Mucosa of descending colon (tissue), 3 donors: ENCODE measurements around the gene ATP5ME. TPM values are rescaled to one million over a fixed set of nuclear protein-coding genes. Genes with fewer than 3 reads are reported as not detected.

ENCODE experiments used
- ATAC-seq: fragments of 200-7000 bp; cut with Tn5 transposase; one replicate; pipeline ENCODE4 v1.9.1; 2020; ENCODE audit warnings: mild to moderate bottlenecking, moderate library complexity
- DNase-seq, 3 donors: peaks; one replicate each; pipeline ENCODE4 v3.0.0-alpha.2; 2020
- H3K36me3 ChIP-seq: fragments of 200-600 bp; one replicate; pipeline ENCODE4 v1.8.0; 2021; ENCODE audit warnings: low read depth, mild to moderate bottlenecking
- H3K4me1 ChIP-seq: fragments of 200-600 bp; one replicate; pipeline ENCODE4 v1.8.0; 2021; ENCODE audit warnings: low read depth, mild to moderate bottlenecking
- H3K4me3 ChIP-seq: fragments of 200-600 bp; one replicate; pipeline ENCODE4 v1.8.0; 2021; ENCODE audit warnings: mild to moderate bottlenecking
- H3K9me3 ChIP-seq: fragments of 200-600 bp; one replicate; pipeline ENCODE4 v1.8.0; 2021; ENCODE audit warnings: mild to moderate bottlenecking
- intact Hi-C, 2 donors: fragments of 100-400 bp; cut with DNase I in 1 of 2; cut with micrococcal nuclease in 1 of 2; formaldehyde crosslinking; loops; one replicate each; pipeline versions ENCODE4 v1.11.0 to v1.11.1; 2022; cut with DNase I, micrococcal nuclease
- total RNA-seq, 3 donors: library from RNA; stranded (reverse); fragmentation: NEBNext Ultra II Directional in 2 of 3; extraction: Animal tissue kit (Norgen Biotek cat#: 25700) in 2 of 3; gene quantifications; one replicate each; pipeline versions ENCODE4 v1.2.1 to v1.2.4, GENCODE V29; 2021 to 2023
- TF ChIP-seq, protein P1 (sequence below): fragments of 200-600 bp; IDR thresholded peaks from one replicate; pipeline ENCODE4 v1.8.0; 2022; ENCODE audit warnings: antibody characterized with exemption, mild to moderate bottlenecking
- donor health status: DM: no; HTN: no; CAD: no; lungs with moderate emphysema.
- donor health status: DM: no; HTN: no; CAD: no.
- donor health status: DM: no; HTN: yes; CAD: no.

The ATP5ME gene
- total RNA-seq, 3 donors from 2014 or later = 330 to 467 (median 399) TPM

- intact Hi-C loops = no loop called here
- TF ChIP-seq, protein P1, sequence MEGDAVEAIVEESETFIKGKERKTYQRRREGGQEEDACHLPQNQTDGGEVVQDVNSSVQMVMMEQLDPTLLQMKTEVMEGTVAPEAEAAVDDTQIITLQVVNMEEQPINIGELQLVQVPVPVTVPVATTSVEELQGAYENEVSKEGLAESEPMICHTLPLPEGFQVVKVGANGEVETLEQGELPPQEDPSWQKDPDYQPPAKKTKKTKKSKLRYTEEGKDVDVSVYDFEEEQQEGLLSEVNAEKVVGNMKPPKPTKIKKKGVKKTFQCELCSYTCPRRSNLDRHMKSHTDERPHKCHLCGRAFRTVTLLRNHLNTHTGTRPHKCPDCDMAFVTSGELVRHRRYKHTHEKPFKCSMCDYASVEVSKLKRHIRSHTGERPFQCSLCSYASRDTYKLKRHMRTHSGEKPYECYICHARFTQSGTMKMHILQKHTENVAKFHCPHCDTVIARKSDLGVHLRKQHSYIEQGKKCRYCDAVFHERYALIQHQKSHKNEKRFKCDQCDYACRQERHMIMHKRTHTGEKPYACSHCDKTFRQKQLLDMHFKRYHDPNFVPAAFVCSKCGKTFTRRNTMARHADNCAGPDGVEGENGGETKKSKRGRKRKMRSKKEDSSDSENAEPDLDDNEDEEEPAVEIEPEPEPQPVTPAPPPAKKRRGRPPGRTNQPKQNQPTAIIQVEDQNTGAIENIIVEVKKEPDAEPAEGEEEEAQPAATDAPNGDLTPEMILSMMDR = no peak
- no peaks in the 10 kb centered on the region for H3K36me3 ChIP-seq
- DNase-seq = no peak
- no peaks in the 10 kb centered on the region for H3K9me3 ChIP-seq
- H3K4me3 ChIP-seq = no peak overlapping the region
- no peak for ATAC-seq
- peaks cover 13% of the 10 kb centered on the region for H3K4me1 ChIP-seq
Observed at GRCh38 chr4:712093-712492, 38.0 kb upstream of the ATP5ME start.

- TF ChIP-seq, protein P1 = no peak
- peaks cover 17% of the 10 kb centered on the region for H3K4me1 ChIP-seq
- ATAC-seq (no peak), DNase-seq (no peak)
- no peaks in the 10 kb centered on the region for H3K36me3 ChIP-seq
- intact Hi-C loops = no loop called here
- H3K4me3 ChIP-seq = no peak overlapping the region
- no peaks in the 10 kb centered on the region for H3K9me3 ChIP-seq
Observed at GRCh38 chr4:710916-711315, 36.8 kb upstream of the ATP5ME start.

- Histone ChIP-seq H3K4me3 (no peak overlapping the region), H3K4me1 (peaks cover 18% of the 10 kb centered on the region), H3K36me3 (no peaks in the 10 kb centered on the region), H3K9me3 (no peaks in the 10 kb centered on the region)
- TF ChIP-seq, protein P1 = no peak
- intact Hi-C loops = no loop called here
- ATAC-seq (no peak), DNase-seq (no peak)
Observed at GRCh38 chr4:710116-710515, 36.0 kb upstream of the ATP5ME start.

DNA sequence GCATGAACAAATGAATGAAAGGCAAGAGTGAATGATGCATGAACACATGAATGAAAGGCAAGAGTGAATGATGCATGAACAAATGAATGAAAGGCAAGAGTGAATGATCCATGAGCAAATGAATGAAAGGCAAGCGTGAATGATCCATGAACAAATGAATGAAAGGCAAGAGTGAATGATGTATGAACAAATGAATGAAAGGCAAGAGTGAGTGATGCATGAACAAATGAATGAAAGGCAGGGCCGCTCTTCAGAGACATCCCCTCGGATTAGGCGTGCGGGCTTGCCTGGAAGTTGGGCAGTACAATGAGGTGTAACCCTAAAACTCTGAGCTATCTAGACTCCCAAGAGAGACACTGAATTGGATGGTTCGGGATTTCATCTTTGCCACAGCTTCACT, 35.3 kb upstream of the ATP5ME start:
- ATAC-seq (no peak), DNase-seq (no peak)
- Histone ChIP-seq H3K9me3 (no peaks in the 10 kb centered on the region), H3K4me3 (no peak overlapping the region), H3K4me1 (peaks cover 17% of the 10 kb centered on the region), H3K36me3 (no peaks in the 10 kb centered on the region)
- TF ChIP-seq, protein P1 = no peak
- intact Hi-C loops = no loop called here

DNA sequence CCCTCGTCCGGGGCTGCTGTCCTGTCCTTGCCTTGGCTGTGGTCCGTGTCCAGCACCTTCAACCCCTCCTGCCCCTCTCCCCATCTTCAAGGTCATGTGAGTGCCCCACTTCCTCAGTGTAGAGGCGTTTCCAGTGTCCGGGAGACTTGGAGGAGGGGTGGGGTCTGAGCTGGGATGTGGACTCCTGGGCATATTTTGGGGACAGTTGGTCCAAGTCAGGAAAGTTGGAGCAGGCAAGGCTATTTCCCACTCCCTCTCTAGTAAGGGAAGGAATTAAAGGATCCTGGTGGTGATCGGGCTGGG, 34.5 kb upstream of the ATP5ME start:
- H3K4me3 ChIP-seq = no peak overlapping the region

More for the DNA sequence above, 34.5 kb upstream of the ATP5ME start:
- TF ChIP-seq, protein P1 = no peak
- no peaks in the 10 kb centered on the region for H3K36me3 ChIP-seq
- H3K4me1 ChIP-seq = peaks cover 16% of the 10 kb centered on the region
- H3K9me3 ChIP-seq = no peaks in the 10 kb centered on the region
- no peak for ATAC-seq
- no peak for DNase-seq
- intact Hi-C loops = no loop called here
